Measurements from ENCODE around the gene TENM3. TPM values are rescaled to one million over a fixed set of nuclear protein-coding genes. Genes with fewer than 3 reads are reported as not detected.

TENM3 gene
- total RNA-seq, 1 experiment from 2014 or later: 71.0 TPM

GRCh38 chr4:182768838-182769237 lies 525.6 kb downstream of the TENM3 start:
- CTCF ChIA-PET: no interaction called here
- POLR2A ChIA-PET: no interaction called here
- H3K27me3 Mint-ChIP-seq (ENCODE audit: low read depth): no peaks in the 10 kb centered on the region
- no peak for DNase-seq (ENCODE audit: low spot score)
- peaks cover 6% of the 10 kb centered on the region for H3K36me3 Mint-ChIP-seq
- H3K27ac Mint-ChIP-seq: no peak overlapping the region
- H3K9me3 Mint-ChIP-seq: no peaks in the 10 kb centered on the region
- 0 out of 2 replicates have a peak, but pooled peaks have one; percentile 6 for ATAC-seq
- H3K4me3 Mint-ChIP-seq: no peak overlapping the region
- peaks cover 35% of the 10 kb centered on the region for H3K4me1 Mint-ChIP-seq
- TF ChIP-seq MXD4 (CRISPR knock-in tag; IDR thresholded peaks at IDR 0.05; ENCODE audit: borderline replicate concordance): no peak
- no peak for TF ChIP-seq MLX (CRISPR knock-in tag; IDR thresholded peaks at IDR 0.05)
- no peak for TF ChIP-seq IRF1 (CRISPR knock-in tag; IDR thresholded peaks at IDR 0.05)
- no peak for TF ChIP-seq ATF2 (CRISPR knock-in tag; IDR thresholded peaks at IDR 0.05; ENCODE audit: borderline replicate concordance, low read depth)
- no peak for TF ChIP-seq NR3C1 (CRISPR knock-in tag; conservative IDR thresholded peaks at IDR 0.05; ENCODE audit: low read depth)
- TF ChIP-seq RORB (CRISPR knock-in tag; IDR thresholded peaks at IDR 0.05): no peak
- no peak for TF ChIP-seq GABPB1 (CRISPR knock-in tag; IDR thresholded peaks at IDR 0.05)
- no peak for TF ChIP-seq OVOL2 (CRISPR knock-in tag; IDR thresholded peaks at IDR 0.05; ENCODE audit: borderline replicate concordance)
- TF ChIP-seq ZNF425 (CRISPR knock-in tag; conservative IDR thresholded peaks at IDR 0.05): no peak
- TF ChIP-seq ATF3 (CRISPR knock-in tag; conservative IDR thresholded peaks at IDR 0.05): no peak
- TF ChIP-seq NFE2L1 (CRISPR knock-in tag; IDR thresholded peaks at IDR 0.05): no peak
- TF ChIP-seq PREB (CRISPR knock-in tag; IDR thresholded peaks at IDR 0.05; ENCODE audit: borderline replicate concordance): no peak
- TF ChIP-seq TEAD1 (CRISPR knock-in tag; IDR thresholded peaks at IDR 0.05): no peak

- no peak overlapping the region for H3K27ac Mint-ChIP-seq
- TF ChIP-seq ZNF532 (CRISPR knock-in tag; IDR thresholded peaks at IDR 0.05; ENCODE audit: borderline replicate concordance) (no peak), PREB (CRISPR knock-in tag; IDR thresholded peaks at IDR 0.05; ENCODE audit: borderline replicate concordance) (no peak), ZNF219 (CRISPR knock-in tag; IDR thresholded peaks at IDR 0.05; ENCODE audit: borderline replicate concordance) (no peak), ATF2 (CRISPR knock-in tag; IDR thresholded peaks at IDR 0.05; ENCODE audit: borderline replicate concordance, low read depth) (no peak), GTF2I (CRISPR knock-in tag; conservative IDR thresholded peaks at IDR 0.05) (no peak)
Observed at GRCh38 chr4:182770259-182770995, 527.2 kb downstream of the TENM3 start.

More at GRCh38 chr4:182770259-182770995, 527.2 kb downstream of the TENM3 start:
- H3K9me3 Mint-ChIP-seq: no peaks in the 10 kb centered on the region
- CTCF ChIA-PET: interaction anchor here (0.6 to 1.2 kb wide), 4 partner anchors 35 to 681 kb away, joined by 3 to 4 read pairs (median 4); no protein-coding TSS in a partner anchor
- ATAC-seq (peak; percentile 59), DNase-seq (ENCODE audit: low spot score) (no peak)
- no peak overlapping the region for H3K4me3 Mint-ChIP-seq
- peaks cover 27% of the 10 kb centered on the region for H3K4me1 Mint-ChIP-seq
- POLR2A ChIA-PET: interaction anchor here (0.6 kb wide), 1 partner anchor 207 kb away, joined by 3 read pairs; no protein-coding TSS in a partner anchor
- H3K27me3 Mint-ChIP-seq (ENCODE audit: low read depth): no peaks in the 10 kb centered on the region
- peaks cover 21% of the 10 kb centered on the region for H3K36me3 Mint-ChIP-seq
